ENCODE data around the gene WRAP53. TPM values are rescaled to one million over a fixed set of nuclear protein-coding genes. Genes with fewer than 3 reads are reported as not detected.

WRAP53 gene
- polyA plus RNA-seq, 1 of the 3 experiments (the other 2 are of a cell fraction) = 8.6 TPM

DNA sequence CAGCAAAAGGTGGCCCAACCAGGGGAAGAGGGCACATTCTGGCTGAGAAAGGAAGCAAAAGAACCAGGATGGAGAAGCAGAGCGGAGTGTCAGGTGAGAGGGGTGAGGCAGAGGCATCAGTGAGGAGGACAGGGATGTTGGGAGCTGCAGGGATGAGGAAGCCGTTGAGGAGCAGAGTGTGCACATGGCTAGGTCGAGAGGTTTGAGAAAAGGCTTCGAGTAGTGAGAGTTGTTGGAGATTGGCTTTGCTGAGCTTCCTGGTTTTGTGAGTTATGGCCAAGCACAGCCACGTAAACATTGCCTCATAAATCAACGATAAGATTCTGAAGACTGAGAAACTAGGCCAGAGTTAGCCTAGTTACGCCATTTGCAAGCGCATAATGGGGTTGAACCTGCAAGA lies 56.1 kb downstream of the WRAP53 start:
- Histone ChIP-seq H2AFZ (ENCODE audit: low read depth) (no peak overlapping the region), H3K4me1 (ENCODE audit: control insufficient read depth in 1 of 2, insufficient read depth in 2 of 2, low read depth in 1 of 2, low read length in 1 of 2) (peaks cover 6 to 29% of the 10 kb centered on the region in 2 experiments; a peak in 2 of 4 replicates), H3K27me3 (ENCODE audit: insufficient read depth) (no peaks in the 10 kb centered on the region), H3K9me2 (no peaks in the 10 kb centered on the region), H3K4me3 (ENCODE audit: low read depth in 2 of 2, low read length in 1 of 2) (no peak overlapping the region), H3K27ac (ENCODE audit: low read depth in 2 of 2, low read length in 1 of 2) (no peak overlapping the region), H3F3A (replicated peaks; ENCODE audit: insufficient read depth) (peaks cover 32% of the 10 kb centered on the region), H3K36me3 (replicated peaks in 1 of 2; ENCODE audit: control insufficient read depth in 1 of 2, insufficient read depth in 2 of 2, low read length in 1 of 2) (no peaks in the 10 kb centered on the region), H4K20me1 (ENCODE audit: insufficient read depth) (no peaks in the 10 kb centered on the region), H3K4me2 (no peak overlapping the region), H3K79me2 (ENCODE audit: insufficient read depth) (no peaks in the 10 kb centered on the region), H3K9ac (no peak overlapping the region), H3K9me3 (no peaks in the 10 kb centered on the region)
- 82% methylated on average over 8 of the region's 8 CpGs for WGBS (ENCODE audit: low lambda C conversion rate)
- DNase-seq = no peak
- CTCF ChIA-PET = interaction anchor here (0.7 to 5.2 kb wide), 37 partner anchors 10 to 297 kb away, joined by 3 to 76 read pairs (median 8); partner anchors contain the start of genes DNAH2 and KDM6B
- POLR2A ChIA-PET = interaction anchor here (1.6 to 1.8 kb wide), 2 partner anchors 89 to 113 kb away, joined by 5 to 9 read pairs; partner anchors contain the start of genes KDM6B and NAA38
- TF ChIP-seq FOXJ3 (CRISPR knock-in tag; IDR thresholded peaks at IDR 0.05) (no peak), TEAD4 (IDR thresholded peaks at IDR 0.05; ENCODE audit: borderline replicate concordance, insufficient read depth) (no peak), FOSL2 (IDR thresholded peaks at IDR 0.05; ENCODE audit: borderline replicate concordance, low read depth) (no peak), POLR2AphosphoS5 (IDR thresholded peaks at IDR 0.05; ENCODE audit: low read depth, low read length) (no peak), SIN3A (IDR thresholded peaks at IDR 0.05; ENCODE audit: borderline replicate concordance, low read depth, low read length) (no peak), GABPA (IDR thresholded peaks at IDR 0.05; ENCODE audit: low read depth) (no peak), MEF2A (IDR thresholded peaks at IDR 0.05; ENCODE audit: borderline replicate concordance, low read depth) (no peak), FOXM1 (IDR thresholded peaks at IDR 0.05; ENCODE audit: low read depth) (no peak), ELF1 (IDR thresholded peaks at IDR 0.05) (no peak), EZH2phosphoT487 (IDR thresholded peaks at IDR 0.05; ENCODE audit: borderline replicate concordance, low read depth) (no peak), MXI1 (IDR thresholded peaks at IDR 0.05; ENCODE audit: low read depth, low read length) (no peak)
- TF ChIP-seq, protein P1, sequence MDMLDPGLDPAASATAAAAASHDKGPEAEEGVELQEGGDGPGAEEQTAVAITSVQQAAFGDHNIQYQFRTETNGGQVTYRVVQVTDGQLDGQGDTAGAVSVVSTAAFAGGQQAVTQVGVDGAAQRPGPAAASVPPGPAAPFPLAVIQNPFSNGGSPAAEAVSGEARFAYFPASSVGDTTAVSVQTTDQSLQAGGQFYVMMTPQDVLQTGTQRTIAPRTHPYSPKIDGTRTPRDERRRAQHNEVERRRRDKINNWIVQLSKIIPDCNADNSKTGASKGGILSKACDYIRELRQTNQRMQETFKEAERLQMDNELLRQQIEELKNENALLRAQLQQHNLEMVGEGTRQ (IDR thresholded peaks at IDR 0.05; ENCODE audit: borderline replicate concordance, low read depth, low read length) = no peak
- TF ChIP-seq, protein P2, sequence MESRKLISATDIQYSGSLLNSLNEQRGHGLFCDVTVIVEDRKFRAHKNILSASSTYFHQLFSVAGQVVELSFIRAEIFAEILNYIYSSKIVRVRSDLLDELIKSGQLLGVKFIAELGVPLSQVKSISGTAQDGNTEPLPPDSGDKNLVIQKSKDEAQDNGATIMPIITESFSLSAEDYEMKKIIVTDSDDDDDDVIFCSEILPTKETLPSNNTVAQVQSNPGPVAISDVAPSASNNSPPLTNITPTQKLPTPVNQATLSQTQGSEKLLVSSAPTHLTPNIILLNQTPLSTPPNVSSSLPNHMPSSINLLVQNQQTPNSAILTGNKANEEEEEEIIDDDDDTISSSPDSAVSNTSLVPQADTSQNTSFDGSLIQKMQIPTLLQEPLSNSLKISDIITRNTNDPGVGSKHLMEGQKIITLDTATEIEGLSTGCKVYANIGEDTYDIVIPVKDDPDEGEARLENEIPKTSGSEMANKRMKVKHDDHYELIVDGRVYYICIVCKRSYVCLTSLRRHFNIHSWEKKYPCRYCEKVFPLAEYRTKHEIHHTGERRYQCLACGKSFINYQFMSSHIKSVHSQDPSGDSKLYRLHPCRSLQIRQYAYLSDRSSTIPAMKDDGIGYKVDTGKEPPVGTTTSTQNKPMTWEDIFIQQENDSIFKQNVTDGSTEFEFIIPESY (IDR thresholded peaks at IDR 0.05; ENCODE audit: borderline replicate concordance, low read depth) = no peak
- TF ChIP-seq, protein P3, sequence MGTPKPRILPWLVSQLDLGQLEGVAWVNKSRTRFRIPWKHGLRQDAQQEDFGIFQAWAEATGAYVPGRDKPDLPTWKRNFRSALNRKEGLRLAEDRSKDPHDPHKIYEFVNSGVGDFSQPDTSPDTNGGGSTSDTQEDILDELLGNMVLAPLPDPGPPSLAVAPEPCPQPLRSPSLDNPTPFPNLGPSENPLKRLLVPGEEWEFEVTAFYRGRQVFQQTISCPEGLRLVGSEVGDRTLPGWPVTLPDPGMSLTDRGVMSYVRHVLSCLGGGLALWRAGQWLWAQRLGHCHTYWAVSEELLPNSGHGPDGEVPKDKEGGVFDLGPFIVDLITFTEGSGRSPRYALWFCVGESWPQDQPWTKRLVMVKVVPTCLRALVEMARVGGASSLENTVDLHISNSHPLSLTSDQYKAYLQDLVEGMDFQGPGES (IDR thresholded peaks at IDR 0.05; ENCODE audit: low read depth, low read length) = no peak
- TF ChIP-seq, protein P4, sequence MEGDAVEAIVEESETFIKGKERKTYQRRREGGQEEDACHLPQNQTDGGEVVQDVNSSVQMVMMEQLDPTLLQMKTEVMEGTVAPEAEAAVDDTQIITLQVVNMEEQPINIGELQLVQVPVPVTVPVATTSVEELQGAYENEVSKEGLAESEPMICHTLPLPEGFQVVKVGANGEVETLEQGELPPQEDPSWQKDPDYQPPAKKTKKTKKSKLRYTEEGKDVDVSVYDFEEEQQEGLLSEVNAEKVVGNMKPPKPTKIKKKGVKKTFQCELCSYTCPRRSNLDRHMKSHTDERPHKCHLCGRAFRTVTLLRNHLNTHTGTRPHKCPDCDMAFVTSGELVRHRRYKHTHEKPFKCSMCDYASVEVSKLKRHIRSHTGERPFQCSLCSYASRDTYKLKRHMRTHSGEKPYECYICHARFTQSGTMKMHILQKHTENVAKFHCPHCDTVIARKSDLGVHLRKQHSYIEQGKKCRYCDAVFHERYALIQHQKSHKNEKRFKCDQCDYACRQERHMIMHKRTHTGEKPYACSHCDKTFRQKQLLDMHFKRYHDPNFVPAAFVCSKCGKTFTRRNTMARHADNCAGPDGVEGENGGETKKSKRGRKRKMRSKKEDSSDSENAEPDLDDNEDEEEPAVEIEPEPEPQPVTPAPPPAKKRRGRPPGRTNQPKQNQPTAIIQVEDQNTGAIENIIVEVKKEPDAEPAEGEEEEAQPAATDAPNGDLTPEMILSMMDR (IDR thresholded peaks at IDR 0.05) = no peak
- TF ChIP-seq, protein P5, sequence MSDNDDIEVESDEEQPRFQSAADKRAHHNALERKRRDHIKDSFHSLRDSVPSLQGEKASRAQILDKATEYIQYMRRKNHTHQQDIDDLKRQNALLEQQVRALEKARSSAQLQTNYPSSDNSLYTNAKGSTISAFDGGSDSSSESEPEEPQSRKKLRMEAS (IDR thresholded peaks at IDR 0.05; ENCODE audit: low read depth) = no peak
